AG04450 (cell line): ENCODE results near the gene ADGRE1. TPM values are rescaled to one million over a fixed set of nuclear protein-coding genes. Genes with fewer than 3 reads are reported as not detected.

Source experiments
- CTCF ChIA-PET: fragments of 300-600, 350-600 bp; formaldehyde crosslinking; extraction: SDS; loops from one replicate; lab custom pipeline; 2022; ENCODE audit warnings: antibody characterized with exemption, inconsistent platforms; lab: Charles Lee
- POLR2A ChIA-PET: fragments of 350-600 bp; formaldehyde crosslinking; extraction: SDS; loops from one replicate; lab custom pipeline; 2021; ENCODE audit warnings: antibody characterized with exemption, inconsistent platforms; lab: Yijun Ruan, JAX
- DNase-seq: peaks from one replicate; pipeline ENCODE4 v3.0.0-alpha.2; 2011; ENCODE audit warnings: low read depth, low spot score
- H3K27ac ChIP-seq: one replicate; pipeline ENCODE4 v1.5.1; 2012; ENCODE audit warnings: low read depth, low read length, control low read depth
- H3K27me3 ChIP-seq: one replicate; pipeline ENCODE4 v1.6.0; 2012; ENCODE audit warnings: low read length; ENCODE audit not compliant: control insufficient read depth, insufficient read depth
- H3K4me3 ChIP-seq: 2 replicates; pipeline ENCODE4 v1.5.1; 2011; ENCODE audit warnings: mild to moderate bottlenecking, low read depth, low read length, control low read depth
- H3K9me3 ChIP-seq: 2 replicates; pipeline ENCODE4 v1.5.1; 2012; ENCODE audit warnings: low read length; ENCODE audit not compliant: control insufficient read depth, insufficient read depth
- polyA plus RNA-seq: library from polyadenylated mRNA; depleted of rRNA; stranded (reverse); fragments of >200 nt; gene quantifications from 2 replicates; pipeline ENCODE4 v1.2.3, GENCODE V29; 2011
- TF ChIP-seq, protein P1 (sequence below): IDR thresholded peaks from 2 replicates; pipeline ENCODE4 v1.5.1; 2011; ENCODE audit warnings: low read depth, low read length, control low read depth, inconsistent platforms

Gene ADGRE1
- polyA plus RNA-seq, 1 experiment, result not detected

DNA sequence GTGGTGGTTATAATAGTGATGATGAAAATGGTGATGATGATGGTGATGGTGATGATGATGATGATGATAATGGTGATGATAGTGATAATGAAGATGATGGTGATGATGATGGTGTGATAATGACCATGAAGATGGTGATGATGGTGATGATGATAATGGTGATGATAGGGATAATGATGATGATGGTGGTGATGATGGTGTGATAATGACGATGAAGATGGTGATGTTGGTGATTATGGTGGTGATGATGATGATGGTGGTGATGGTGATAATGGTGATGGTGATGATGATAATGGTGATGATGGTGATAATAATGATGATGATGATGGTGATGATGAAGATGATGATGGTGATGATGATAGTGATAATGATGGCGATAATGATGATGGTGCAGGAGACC is 1.6 kb downstream of the ADGRE1 start:
- TF ChIP-seq, protein P1, sequence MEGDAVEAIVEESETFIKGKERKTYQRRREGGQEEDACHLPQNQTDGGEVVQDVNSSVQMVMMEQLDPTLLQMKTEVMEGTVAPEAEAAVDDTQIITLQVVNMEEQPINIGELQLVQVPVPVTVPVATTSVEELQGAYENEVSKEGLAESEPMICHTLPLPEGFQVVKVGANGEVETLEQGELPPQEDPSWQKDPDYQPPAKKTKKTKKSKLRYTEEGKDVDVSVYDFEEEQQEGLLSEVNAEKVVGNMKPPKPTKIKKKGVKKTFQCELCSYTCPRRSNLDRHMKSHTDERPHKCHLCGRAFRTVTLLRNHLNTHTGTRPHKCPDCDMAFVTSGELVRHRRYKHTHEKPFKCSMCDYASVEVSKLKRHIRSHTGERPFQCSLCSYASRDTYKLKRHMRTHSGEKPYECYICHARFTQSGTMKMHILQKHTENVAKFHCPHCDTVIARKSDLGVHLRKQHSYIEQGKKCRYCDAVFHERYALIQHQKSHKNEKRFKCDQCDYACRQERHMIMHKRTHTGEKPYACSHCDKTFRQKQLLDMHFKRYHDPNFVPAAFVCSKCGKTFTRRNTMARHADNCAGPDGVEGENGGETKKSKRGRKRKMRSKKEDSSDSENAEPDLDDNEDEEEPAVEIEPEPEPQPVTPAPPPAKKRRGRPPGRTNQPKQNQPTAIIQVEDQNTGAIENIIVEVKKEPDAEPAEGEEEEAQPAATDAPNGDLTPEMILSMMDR, result no peak
- H3K27me3 ChIP-seq, result no peaks in the 10 kb centered on the region
- H3K9me3 ChIP-seq, result peaks cover 15% of the 10 kb centered on the region
- ChIA-PET CTCF (interaction anchor here (0.5 kb wide), 1 partner anchor 83 kb away, joined by 5 read pairs; no protein-coding TSS in a partner anchor), POLR2A (no interaction called here)
- no peak overlapping the region for H3K27ac ChIP-seq
- DNase-seq, result no peak
- no peak overlapping the region for H3K4me3 ChIP-seq

DNA sequence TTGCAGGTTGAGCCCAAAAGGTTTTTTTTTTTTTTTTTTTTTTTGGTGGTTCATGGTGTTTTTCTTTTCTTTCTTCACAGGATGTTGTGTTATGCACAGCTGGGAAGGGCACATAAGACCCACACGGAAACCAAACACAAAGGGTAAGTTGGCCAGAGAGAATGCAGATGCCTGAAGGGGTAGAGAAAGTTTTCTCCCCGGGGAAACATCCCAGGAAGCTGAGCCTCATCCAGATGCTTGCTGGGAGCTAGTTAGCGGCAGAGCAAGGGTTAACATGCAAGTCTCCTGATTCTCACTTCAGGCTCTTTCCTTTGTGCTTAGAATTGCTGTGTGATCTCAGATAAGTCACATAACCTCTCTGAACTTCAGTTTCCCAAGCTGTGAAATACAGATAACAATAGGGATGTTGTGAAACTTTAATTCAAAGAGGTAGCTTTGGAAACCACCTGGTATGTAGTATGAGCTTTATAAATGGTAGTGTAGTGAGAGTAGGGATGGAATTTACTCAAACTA is 3.1 kb downstream of the ADGRE1 start:
- H3K9me3 ChIP-seq, result peaks cover 24% of the 10 kb centered on the region
- ChIA-PET CTCF (interaction anchor here (0.6 to 1.0 kb wide), 2 partner anchors 27 to 387 kb away, joined by 3 read pairs; no protein-coding TSS in a partner anchor), POLR2A (no interaction called here)
- no peak overlapping the region for H3K4me3 ChIP-seq
- no peaks in the 10 kb centered on the region for H3K27me3 ChIP-seq
- no peak overlapping the region for H3K27ac ChIP-seq
- no peak for DNase-seq
- TF ChIP-seq, protein P1, result no peak

DNA sequence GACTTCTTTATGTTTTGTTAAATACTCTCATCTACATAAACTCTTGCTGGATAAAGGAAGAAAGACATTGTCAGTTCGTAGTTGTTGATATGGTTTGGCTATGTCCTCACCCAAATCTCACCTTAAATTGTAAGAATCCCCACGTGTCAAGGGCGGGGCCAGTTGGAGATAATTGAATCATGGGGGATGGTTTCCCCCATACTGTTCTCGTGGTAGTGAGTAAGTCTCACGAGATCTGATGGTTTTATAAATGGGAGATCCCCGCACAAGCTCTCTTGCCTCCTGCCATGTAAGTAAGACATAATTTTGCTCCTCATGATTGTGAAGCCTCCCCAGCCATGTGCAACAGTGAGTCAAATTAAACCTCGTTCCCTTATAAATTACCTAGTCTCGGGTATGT is 3.6 kb downstream of the ADGRE1 start:
- Histone ChIP-seq H3K9me3 (peaks cover 24% of the 10 kb centered on the region), H3K4me3 (no peak overlapping the region), H3K27me3 (no peaks in the 10 kb centered on the region), H3K27ac (no peak overlapping the region)
- TF ChIP-seq, protein P1, result no peak
- no peak for DNase-seq
- CTCF ChIA-PET, result interaction anchor here (0.7 kb wide), 1 partner anchor 276 kb away, joined by 3 read pairs; no protein-coding TSS in a partner anchor
- POLR2A ChIA-PET, result no interaction called here

DNA sequence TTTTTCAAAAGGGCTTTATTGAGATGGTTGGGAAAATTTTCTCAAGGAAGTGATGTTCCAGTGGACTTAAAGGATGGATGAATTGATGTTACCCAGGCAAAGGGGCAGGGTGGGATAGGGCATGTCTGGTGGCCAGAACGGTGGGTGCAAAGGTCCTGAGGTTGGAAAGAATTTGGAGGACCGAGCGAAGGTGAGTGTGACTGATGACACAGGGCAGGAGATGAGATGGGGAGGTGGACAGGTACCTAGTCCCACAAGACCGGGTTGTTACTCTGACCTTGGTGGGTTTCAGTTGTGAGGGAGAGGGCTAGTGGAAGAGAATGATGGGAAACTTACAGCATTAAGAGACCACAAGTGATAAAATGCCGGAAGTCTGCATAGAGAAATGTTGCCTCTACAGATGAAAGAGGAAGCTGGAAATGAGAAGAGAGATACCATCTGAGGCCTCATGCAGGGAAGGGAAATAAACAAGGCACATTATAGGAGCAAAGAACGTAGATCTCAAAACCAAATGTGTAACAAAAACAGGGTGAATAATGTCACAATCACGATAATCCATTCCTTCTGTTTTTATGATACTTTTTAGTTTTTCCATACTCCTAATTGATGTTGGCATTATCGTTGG is 4.5 kb downstream of the ADGRE1 start:
- H3K27ac ChIP-seq, result no peak overlapping the region
- TF ChIP-seq, protein P1, result no peak
- peaks cover 22% of the 10 kb centered on the region for H3K9me3 ChIP-seq
- POLR2A ChIA-PET, result no interaction called here
- DNase-seq, result no peak
- CTCF ChIA-PET, result no interaction called here
- no peaks in the 10 kb centered on the region for H3K27me3 ChIP-seq
- no peak overlapping the region for H3K4me3 ChIP-seq

DNA sequence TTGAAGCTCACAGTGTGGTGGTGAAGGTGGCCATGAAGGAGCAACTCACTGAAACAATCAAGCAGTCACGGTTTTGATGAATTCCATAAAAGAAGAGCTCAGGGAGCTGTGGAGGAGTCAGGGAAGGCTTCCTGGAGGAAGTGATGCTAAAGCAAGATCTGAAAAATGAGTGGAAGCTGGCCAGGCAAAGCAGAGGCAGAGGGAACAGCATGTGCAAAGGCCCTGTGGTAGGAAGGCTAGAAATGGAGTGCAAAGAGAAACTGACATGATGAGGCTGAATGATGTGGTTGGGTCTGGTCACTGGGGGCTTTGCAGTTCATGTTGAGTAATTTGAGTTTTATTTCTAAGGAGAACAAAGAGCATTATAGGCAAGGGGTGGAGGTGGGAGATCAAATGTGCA is 6.9 kb downstream of the ADGRE1 start:
- no peak for DNase-seq
- ChIA-PET CTCF (no interaction called here), POLR2A (no interaction called here)
- Histone ChIP-seq H3K27ac (no peak overlapping the region), H3K27me3 (no peaks in the 10 kb centered on the region), H3K4me3 (no peak overlapping the region), H3K9me3 (peaks cover 27% of the 10 kb centered on the region)
- TF ChIP-seq, protein P1, result no peak
